Keratinocyte (primary cell): ENCODE results near the gene CDKAL1. TPM values are rescaled to one million over a fixed set of nuclear protein-coding genes. Genes with fewer than 3 reads are reported as not detected.

Experiments
- DNase-seq: peaks from one replicate; pipeline ENCODE4 v3.0.0-alpha.2; 2011; ENCODE audit warnings: low read depth, missing footprints, low spot score
- FAIRE-seq: peaks from 2 replicates; lab custom pipeline; 2011; peaks lifted over from hg19 to GRCh38; lab: Jason Lieb, UNC
- H2AFZ ChIP-seq: 2 replicates; pipeline ENCODE4 v1.6.0; 2012; ENCODE audit warnings: low read length, control low read depth, inconsistent platforms; ENCODE audit not compliant: control insufficient read depth
- H3K27ac ChIP-seq: 2 replicates; pipeline ENCODE4 v1.5.1; 2011; ENCODE audit warnings: low read length; ENCODE audit not compliant: control insufficient read depth, insufficient read depth
- H3K27me3 ChIP-seq: 3 replicates; pipeline ENCODE4 v1.6.0; 2011; ENCODE audit warnings: low read length; ENCODE audit not compliant: control insufficient read depth, insufficient read depth; ENCODE audit errors: extremely low read depth
- H3K36me3 ChIP-seq, 2 experiments: 2 replicates in 1 of 2; 3 replicates in 1 of 2; pipeline ENCODE4 v1.5.1; 2011; ENCODE audit warnings: low read length in 2 of 2, mild to moderate bottlenecking in 1 of 2; ENCODE audit not compliant: control insufficient read depth in 2 of 2, insufficient read depth in 2 of 2; ENCODE audit errors: extremely low read depth in 1 of 2
- H3K4me1 ChIP-seq: 3 replicates; pipeline ENCODE4 v1.5.1; 2011; ENCODE audit warnings: low read length; ENCODE audit not compliant: control insufficient read depth, insufficient read depth; ENCODE audit errors: extremely low read depth
- H3K4me2 ChIP-seq: 3 replicates; pipeline ENCODE4 v1.6.0; 2011; ENCODE audit warnings: low read depth, low read length; ENCODE audit not compliant: control insufficient read depth, insufficient read depth; ENCODE audit errors: extremely low read depth
- H3K4me3 ChIP-seq, 3 experiments: fragments of 200-600 bp in 1 of 3; sonication (generic) in 1 of 3; 2 replicates in 2 of 3; 3 replicates in 1 of 3; pipeline ENCODE4 v1.5.1; 2011 to 2016; ENCODE audit warnings: low read length in 3 of 3, mild to moderate bottlenecking in 3 of 3, control low read depth in 2 of 3, inconsistent platforms in 1 of 3, low read depth in 1 of 3, mixed read lengths in 1 of 3, mixed run types in 1 of 3, moderate library complexity in 1 of 3; ENCODE audit not compliant: control insufficient read depth in 2 of 3, insufficient read depth in 2 of 3; ENCODE audit errors: extremely low read depth in 1 of 3
- H3K79me2 ChIP-seq: 2 replicates; pipeline ENCODE4 v1.6.0; 2012; ENCODE audit warnings: low read length; ENCODE audit not compliant: control insufficient read depth, insufficient read depth
- H3K9ac ChIP-seq: 3 replicates; pipeline ENCODE4 v1.6.0; 2011; ENCODE audit warnings: low read length; ENCODE audit not compliant: control insufficient read depth, insufficient read depth; ENCODE audit errors: extremely low read depth
- H3K9me1 ChIP-seq: 3 replicates; pipeline ENCODE4 v1.6.0; 2011; ENCODE audit warnings: low read length; ENCODE audit not compliant: control insufficient read depth, insufficient read depth; ENCODE audit errors: extremely low read depth
- H3K9me3 ChIP-seq: 2 replicates; pipeline ENCODE4 v1.5.1; 2012; ENCODE audit warnings: low read depth, low read length; ENCODE audit not compliant: control insufficient read depth
- H4K20me1 ChIP-seq: 3 replicates; pipeline ENCODE4 v1.6.0; 2011; ENCODE audit warnings: low read length; ENCODE audit not compliant: control insufficient read depth, insufficient read depth; ENCODE audit errors: extremely low read depth
- CTCF ChIP-seq, 3 experiments: IDR thresholded peaks in 1 of 3; conservative IDR thresholded peaks in 1 of 3; optimal IDR thresholded peaks in 1 of 3; 2 replicates in 2 of 3; 3 replicates in 1 of 3; pipeline versions ENCODE3 to v1.5.1; 2011; ENCODE audit warnings: low read length in 3 of 3, mild to moderate bottlenecking in 3 of 3, moderate library complexity in 2 of 3, control low read depth in 1 of 3, inconsistent platforms in 1 of 3; ENCODE audit not compliant: insufficient read depth in 2 of 3; ENCODE audit errors: extremely low read depth in 1 of 3
- EZH2 ChIP-seq: IDR thresholded peaks from one replicate; pipeline ENCODE4 v1.6.1; 2012; ENCODE audit warnings: inconsistent platforms, mild to moderate bottlenecking, low read length, moderate library complexity
- dilution Hi-C: fragments of 300-500 bp; cut with MboI; formaldehyde crosslinking; loops from one replicate; pipeline ENCODE4 v1.7.0; 2020; ENCODE audit warnings: low sequenced_read_pairs; ENCODE audit not compliant: extremely low pct_ligation_motif_present
- polyA plus RNA-seq, 5 experiments: library from polyadenylated mRNA; depleted of rRNA in 3 of 5; stranded (reverse) in 3 of 5; stranded (forward) in 1 of 5; unstranded in 1 of 5; fragments of >200 nt; gene quantifications; 1 replicate in 1 of 5; 2 replicates in 3 of 5; 3 replicates in 1 of 5; pipeline versions ENCODE4 v1.2.1 to v1.2.3, GENCODE V29; 2011 to 2012; ENCODE audit warnings: missing spikeins in 2 of 5, low read depth in 1 of 5, low replicate concordance in 1 of 5

CDKAL1 gene
- polyA plus RNA-seq, 1 donor (not counting 4 experiments of a cell fraction or from before 2014, with no cell fraction given) = 5.6 TPM

- peaks cover 14% of the 10 kb centered on the region for H3K4me1 ChIP-seq
- DNase-seq = no peak
- dilution Hi-C loops = no loop called here
- H3K9me1 ChIP-seq = peaks cover 2% of the 10 kb centered on the region
- H2AFZ ChIP-seq = no peak overlapping the region
- H4K20me1 ChIP-seq = no peaks in the 10 kb centered on the region
- no peak for FAIRE-seq
- H3K79me2 ChIP-seq = no peaks in the 10 kb centered on the region
- no peak overlapping the region for H3K4me3 ChIP-seq
- H3K9me3 ChIP-seq = no peaks in the 10 kb centered on the region
- no peaks in the 10 kb centered on the region for H3K27me3 ChIP-seq
- H3K9ac ChIP-seq = no peak overlapping the region
- H3K27ac ChIP-seq = no peak overlapping the region
- no peak overlapping the region for H3K4me2 ChIP-seq
- H3K36me3 ChIP-seq = no peaks in the 10 kb centered on the region
- TF ChIP-seq EZH2 (no peak), CTCF (optimal IDR thresholded peaks at IDR 0.05 in 1 of 3, IDR thresholded peaks at IDR 0.05 in 1 of 3, conservative IDR thresholded peaks at IDR 0.05 in 1 of 3; ENCODE audit: extremely low read depth in 1 of 3, insufficient read depth in 2 of 3, low read length in 3 of 3) (no peak)
These were observed 175.2 kb downstream of the CDKAL1 start for GRCh38 chr6:20709451-20709850.

GRCh38 chr6:20710341-20710740, 176.1 kb downstream of the CDKAL1 start:
- H3K9me3 ChIP-seq = no peaks in the 10 kb centered on the region
- no peak overlapping the region for H2AFZ ChIP-seq
- peaks cover 14% of the 10 kb centered on the region for H3K4me1 ChIP-seq
- no peaks in the 10 kb centered on the region for H4K20me1 ChIP-seq
- TF ChIP-seq CTCF (optimal IDR thresholded peaks at IDR 0.05 in 1 of 3, IDR thresholded peaks at IDR 0.05 in 1 of 3, conservative IDR thresholded peaks at IDR 0.05 in 1 of 3; ENCODE audit: extremely low read depth in 1 of 3, insufficient read depth in 2 of 3, low read length in 3 of 3) (no peak), EZH2 (no peak)
- FAIRE-seq (no peak), DNase-seq (no peak)
- no peak overlapping the region for H3K4me2 ChIP-seq
- H3K79me2 ChIP-seq = no peaks in the 10 kb centered on the region
- H3K9ac ChIP-seq = no peak overlapping the region
- dilution Hi-C loops = no loop called here
- peaks cover 2% of the 10 kb centered on the region for H3K9me1 ChIP-seq
- no peak overlapping the region for H3K27ac ChIP-seq
- H3K27me3 ChIP-seq = no peaks in the 10 kb centered on the region
- no peak overlapping the region for H3K4me3 ChIP-seq
- no peaks in the 10 kb centered on the region for H3K36me3 ChIP-seq
